OCI-M2 (cell line): ENCODE measurements around the gene UNC5C.

Experiments
- DNase-seq: peaks from one replicate; lab custom pipeline; 2025; ENCODE audit not compliant: unreplicated experiment; lab: John Stamatoyannopoulos, UW

The UNC5C gene

GRCh38 chr4:95546866-95547714 lies 1.7 kb downstream of the UNC5C start:
- no peak for DNase-seq

GRCh38 chr4:95546221-95546620 lies 2.6 kb downstream of the UNC5C start:
- DNase-seq, result no peak

DNA sequence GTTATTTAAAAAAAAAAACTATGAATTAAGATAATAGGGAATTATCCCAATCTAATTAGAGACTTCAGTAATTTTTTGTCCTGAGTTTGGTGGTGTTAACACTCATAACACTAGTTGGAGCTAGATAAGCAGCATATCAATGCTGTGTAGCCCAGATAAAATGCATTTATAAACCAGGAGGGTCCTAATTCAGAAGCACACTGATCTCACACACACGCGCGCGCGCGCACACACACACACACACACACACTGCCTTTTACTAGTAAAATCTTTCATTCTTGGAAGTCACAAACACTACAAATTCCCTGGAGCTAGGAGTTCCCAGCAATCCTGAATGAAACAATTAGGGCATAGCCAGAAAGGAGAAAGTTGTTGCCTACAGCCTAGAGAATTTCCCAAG lies 3.2 kb downstream of the UNC5C start:
- DNase-seq, result no peak

DNA sequence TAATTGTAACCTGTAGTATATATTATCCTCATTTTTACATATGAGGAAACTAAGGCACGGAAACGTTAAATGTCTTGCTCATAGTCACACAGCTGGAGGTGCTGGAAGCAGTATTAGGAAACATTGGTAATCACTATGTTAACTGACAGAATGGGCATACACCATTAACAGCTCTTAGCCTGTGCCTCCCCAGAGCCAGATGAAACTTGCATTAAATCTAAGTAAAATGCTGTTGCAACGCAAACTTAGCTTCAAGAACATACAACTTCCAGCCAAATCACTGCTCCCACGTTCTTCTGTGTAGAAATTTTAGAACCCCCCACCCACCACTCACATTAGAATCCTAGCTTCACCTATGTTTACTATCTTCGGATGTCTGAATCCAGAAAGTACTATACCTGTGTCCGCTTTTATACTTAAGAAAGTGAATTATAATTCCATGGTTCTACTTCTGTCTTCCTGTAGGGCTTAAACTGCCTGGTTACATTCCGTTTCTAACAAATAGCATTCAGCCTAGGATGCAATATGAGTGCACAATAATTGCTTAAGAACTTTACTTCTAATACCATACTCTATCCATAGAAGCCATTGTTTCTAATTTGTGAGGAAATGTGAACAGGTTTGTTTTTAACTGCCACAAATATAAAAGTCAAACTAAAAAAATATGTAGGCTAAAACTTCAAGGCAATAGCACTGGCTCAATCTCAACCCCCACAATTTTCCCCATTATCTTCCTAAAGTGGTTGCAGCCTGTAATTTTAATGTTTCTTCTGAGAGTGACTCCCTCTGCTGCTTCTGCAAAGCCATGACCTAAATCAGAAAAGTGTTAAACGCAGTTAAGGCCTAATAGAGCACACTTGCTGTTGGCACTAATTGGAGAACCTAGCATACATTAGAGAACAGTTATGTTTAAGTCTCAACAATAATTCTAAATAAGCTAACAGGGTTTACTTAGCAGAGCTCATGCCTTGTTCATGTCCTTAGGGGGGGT lies 4.4 kb downstream of the UNC5C start:
- DNase-seq, result no peak

GRCh38 chr4:95541889-95542607 lies 6.7 kb downstream of the UNC5C start:
- no peak for DNase-seq

GRCh38 chr4:95541094-95541493 lies 7.7 kb downstream of the UNC5C start:
- no peak for DNase-seq

DNA sequence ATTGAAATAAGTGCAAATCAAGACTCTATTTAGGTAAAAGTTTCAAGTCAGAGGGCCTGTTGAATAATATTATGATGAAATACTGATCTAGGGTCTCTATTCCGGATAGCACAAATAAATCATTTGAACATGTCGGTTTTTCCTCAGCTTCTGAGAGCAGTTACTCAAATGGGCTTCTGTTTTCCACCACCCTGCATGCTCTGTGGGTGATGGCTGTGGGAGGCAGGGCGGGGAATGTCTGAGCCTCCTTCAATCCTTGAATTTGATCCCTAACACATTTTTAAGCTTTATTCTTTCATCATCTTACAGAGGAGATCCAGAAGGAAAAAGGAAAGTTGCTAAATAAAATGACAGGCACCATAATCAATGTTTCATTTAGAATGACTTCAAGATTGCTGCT lies 8.5 kb downstream of the UNC5C start:
- no peak for DNase-seq

DNA sequence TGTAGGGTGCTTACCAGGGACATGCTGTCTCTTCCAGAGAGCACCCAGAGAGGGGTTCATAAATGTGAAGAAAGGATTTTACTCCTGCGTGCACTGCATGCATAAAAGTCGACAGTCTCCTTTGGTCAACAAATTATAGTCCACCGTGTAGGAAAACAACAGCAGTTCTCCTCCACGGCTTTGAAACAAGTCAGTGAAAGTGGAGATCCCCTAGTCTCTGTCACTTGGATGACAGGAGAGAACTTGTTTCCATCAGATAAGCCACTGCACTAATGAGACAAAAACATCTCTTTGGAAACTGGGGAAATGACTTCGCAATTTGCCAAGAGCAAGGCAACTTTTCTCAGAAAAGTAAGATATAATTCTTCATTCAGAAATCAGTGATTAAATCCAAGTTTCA lies 9.7 kb downstream of the UNC5C start:
- no peak for DNase-seq

DNA sequence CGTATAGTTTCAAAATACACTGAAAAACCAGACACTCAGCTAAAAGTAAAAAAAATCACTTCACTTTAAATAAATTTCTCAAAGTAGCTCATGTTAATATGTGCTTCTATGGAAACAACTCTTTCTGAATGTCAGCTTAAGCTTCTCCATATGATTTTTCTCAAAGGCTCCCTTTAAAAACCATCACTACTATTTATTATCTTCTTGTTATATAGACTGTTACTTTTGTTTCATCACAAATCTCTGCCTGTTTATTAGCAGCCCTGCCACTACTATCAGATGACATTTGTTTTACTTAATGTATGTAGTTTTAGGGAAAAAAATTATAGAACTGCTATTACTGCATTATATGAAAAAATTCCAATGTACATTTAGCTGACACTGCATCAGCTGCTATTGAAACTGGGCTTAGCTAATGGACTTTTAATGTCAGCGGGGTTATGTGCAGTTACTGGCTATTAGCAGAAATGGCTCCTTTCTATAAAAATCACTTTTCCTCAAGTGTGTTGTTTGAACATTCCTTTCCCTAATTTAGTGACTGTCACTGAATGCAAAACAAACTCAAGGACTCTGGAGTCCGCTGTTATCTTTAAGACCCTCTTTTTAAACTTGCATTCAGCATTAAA lies 10.8 kb downstream of the UNC5C start:
- no peak for DNase-seq

GRCh38 chr4:95537191-95537590 lies 11.6 kb downstream of the UNC5C start:
- no peak for DNase-seq

DNA sequence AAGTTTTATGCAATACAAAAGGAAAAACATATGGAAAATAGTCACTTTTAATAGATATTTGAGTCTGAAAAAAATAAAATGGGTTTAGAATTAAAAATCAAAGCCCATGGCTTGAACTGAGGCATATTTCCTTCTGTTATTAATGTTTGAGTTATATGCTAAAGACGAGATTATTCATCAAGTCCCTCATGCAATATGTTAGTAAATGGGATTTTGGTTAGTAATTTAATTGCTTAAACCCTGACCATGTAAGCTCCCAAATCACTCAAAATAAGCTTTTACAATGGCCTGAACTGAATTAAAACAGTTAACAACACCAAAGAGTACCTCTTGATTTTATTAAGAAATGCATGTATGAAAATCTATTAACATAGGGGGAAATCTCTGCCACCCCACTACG lies 12.1 kb downstream of the UNC5C start:
- no peak for DNase-seq

GRCh38 chr4:95535180-95535579 lies 13.6 kb downstream of the UNC5C start:
- DNase-seq, result no peak

- DNase-seq, result no peak
Observed at GRCh38 chr4:95534032-95534431, 14.7 kb downstream of the UNC5C start.

GRCh38 chr4:95533254-95533653 lies 15.5 kb downstream of the UNC5C start:
- DNase-seq, result no peak

- DNase-seq, result no peak
Observed at GRCh38 chr4:95532305-95532704, 16.5 kb downstream of the UNC5C start.

DNA sequence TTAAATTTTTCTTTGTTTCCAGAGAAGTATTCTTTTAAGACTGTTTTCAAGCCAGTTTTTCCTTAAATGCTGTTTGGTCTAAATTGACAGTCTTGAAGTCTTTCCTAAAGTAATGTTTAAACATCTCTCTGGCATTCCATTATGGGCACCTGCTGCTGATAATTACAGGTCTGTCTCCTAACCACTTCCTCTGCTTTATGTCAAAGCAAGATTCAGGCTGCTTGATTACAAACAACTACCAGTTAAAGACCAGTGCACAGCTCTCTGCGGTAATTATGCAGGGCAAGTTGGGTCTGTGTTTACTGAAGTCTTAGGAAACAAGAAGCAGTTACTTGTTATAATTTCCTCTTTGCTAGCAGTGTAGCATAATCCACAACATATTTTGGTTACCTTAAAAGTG lies 17.6 kb downstream of the UNC5C start:
- DNase-seq, result no peak

GRCh38 chr4:95529946-95530345 lies 18.8 kb downstream of the UNC5C start:
- DNase-seq, result no peak

GRCh38 chr4:95528388-95528948 lies 20.3 kb downstream of the UNC5C start:
- no peak for DNase-seq

- DNase-seq, result no peak
Observed at GRCh38 chr4:95526075-95526474, 22.7 kb downstream of the UNC5C start.

DNA sequence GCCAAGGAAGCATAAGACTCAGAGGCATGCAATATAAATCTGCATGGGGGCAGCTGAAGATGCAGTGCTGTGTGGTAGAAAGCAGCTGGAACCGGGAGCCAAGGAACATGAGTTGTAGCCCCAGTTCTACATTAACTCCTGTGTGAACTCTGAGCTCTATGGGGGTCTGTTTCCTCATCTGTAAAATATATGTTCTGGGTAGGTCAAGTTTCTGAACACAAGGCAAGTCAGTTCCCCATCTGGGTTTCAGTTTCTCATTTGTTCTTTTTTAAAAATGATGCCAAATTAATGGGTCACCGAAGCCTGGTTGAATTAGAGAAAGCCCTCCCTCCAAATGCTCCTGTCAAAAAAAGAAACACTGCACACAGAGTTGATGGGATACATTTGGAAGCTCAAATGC lies 24.0 kb downstream of the UNC5C start:
- no peak for DNase-seq

DNA sequence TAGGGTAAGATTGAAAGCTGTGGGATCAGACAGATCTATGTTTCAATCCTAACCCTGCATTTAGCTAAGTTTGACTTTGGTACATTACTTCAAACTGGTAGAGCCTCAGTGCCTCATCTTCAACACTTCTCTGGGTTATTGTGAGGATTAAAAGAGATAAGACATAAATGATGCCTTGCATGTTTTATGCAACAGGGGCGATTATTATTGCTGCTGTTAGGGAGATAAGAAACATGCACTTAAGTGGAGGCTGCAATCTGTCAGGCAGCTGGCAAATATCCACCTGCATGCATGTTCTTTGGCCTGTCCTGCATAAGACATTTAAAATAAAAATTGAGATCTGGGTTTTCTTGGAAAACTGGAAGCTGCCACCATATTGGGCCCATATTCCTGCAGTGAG lies 24.6 kb downstream of the UNC5C start:
- no peak for DNase-seq
